K562 (cell line): ENCODE results near the gene PPP1R12B.

Experiments
- LCOR ChIP-seq: sonication (generic); formaldehyde crosslinking; IDR thresholded peaks from 2 replicates; pipeline ENCODE4 v1.8.0; 2022; ENCODE audit warnings: mild to moderate bottlenecking, missing genetic modification reagents
- SMAD1 ChIP-seq: fragments of 150-350 bp; IDR thresholded peaks from 2 replicates; pipeline ENCODE4 v1.6.1; 2014; ENCODE audit warnings: low read length, low read depth; ENCODE audit not compliant: partially characterized antibody
- ZNF165 ChIP-seq: fragments of 250-450 bp; sonication (Bioruptor Pico); IDR thresholded peaks from 2 replicates; pipeline ENCODE4 v1.4.0; 2020; ENCODE audit warnings: borderline replicate concordance
- ZNF24 ChIP-seq: fragments of 450-650 bp; IDR thresholded peaks from 2 replicates; pipeline ENCODE4 v1.6.1; 2016

DNA sequence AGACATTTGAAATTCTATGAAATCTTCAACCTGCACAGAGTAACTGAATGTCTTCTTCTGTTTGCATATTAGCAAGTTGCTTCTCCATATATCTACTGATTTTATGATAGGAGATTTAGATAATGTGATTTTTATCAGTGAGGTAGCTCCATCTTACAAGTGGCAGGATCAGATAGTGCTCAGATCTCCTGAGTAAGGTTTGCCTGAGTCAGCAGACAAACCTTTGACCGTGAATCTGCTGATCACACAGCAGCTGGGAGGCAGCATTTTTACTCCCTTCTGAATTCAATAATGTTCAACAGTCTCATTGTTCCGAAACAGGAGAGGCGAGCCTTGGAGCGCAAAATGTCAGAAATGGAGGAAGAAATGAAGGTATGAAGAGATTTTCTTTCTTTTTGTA lies 220.3 kb downstream of the PPP1R12B start:
- TF ChIP-seq ZNF165 (no peak), SMAD1 (no peak), ZNF24 (no peak), LCOR (CRISPR knock-in tag) (no peak)
